GM18909 (cell line): Measurements from ENCODE around the gene LRRC53.

Experiments
- ATAC-seq: cut with Tn5 transposase; IDR thresholded peaks from one replicate; pipeline ENCODE4 v1.9.1; 2021; ENCODE audit warnings: mild to moderate bottlenecking; ENCODE audit not compliant: unreplicated experiment, poor library complexity

LRRC53 gene, protein sequence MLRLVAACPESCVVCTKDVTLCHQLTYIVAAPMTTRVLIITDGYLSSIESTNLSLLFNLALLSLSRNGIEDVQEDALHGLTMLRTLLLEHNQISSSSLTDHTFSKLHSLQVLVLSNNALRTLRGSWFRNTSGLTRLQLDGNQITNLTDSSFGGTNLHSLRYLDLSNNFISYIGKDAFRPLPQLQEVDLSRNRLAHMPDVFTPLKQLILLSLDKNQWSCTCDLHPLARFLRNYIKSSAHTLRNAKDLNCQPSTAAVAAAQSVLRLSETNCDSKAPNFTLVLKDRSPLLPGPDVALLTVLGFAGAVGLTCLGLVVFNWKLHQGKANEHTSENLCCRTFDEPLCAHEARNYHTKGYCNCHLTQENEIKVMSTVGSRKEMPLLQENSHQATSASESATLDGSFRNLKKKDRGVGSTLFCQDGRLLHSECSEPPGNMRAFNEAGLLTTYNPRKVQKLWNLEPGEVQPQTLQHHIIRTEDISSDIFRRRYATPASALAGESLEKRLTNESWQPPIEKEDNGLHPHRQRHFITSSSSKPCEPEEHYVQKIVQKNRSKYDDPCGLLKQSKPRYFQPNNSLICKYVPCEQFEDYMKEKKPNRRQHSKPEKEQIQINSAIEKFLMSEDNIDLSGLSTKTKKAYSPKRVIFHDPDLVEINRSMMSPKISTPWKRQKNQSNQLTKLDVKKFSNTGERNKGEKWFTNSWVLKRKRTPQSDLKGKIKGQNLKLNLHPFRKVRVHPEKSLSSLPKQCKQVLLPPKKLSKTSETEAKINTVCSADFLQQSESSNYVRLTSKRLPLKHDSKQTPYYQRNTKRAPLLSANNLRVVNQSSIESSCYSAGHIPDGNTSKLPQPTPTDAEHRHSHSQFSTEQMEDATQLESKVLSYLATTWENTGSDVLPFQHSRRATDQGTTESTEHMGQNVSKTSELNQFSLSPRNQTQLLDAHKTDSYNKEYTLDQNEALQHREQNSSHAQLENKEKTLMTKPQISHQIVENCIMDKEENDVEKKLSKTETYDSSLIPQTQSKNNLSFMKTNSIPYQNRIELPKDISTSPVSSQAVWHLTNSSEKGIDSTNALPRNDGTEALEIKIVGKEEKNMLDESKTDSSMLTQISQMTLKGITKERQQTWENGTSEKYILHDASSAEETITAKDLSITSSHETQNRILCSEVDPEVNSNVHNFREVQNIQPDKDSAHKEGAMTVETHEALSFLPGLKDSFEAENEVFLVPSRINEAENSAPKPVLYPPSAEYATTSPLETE

DNA sequence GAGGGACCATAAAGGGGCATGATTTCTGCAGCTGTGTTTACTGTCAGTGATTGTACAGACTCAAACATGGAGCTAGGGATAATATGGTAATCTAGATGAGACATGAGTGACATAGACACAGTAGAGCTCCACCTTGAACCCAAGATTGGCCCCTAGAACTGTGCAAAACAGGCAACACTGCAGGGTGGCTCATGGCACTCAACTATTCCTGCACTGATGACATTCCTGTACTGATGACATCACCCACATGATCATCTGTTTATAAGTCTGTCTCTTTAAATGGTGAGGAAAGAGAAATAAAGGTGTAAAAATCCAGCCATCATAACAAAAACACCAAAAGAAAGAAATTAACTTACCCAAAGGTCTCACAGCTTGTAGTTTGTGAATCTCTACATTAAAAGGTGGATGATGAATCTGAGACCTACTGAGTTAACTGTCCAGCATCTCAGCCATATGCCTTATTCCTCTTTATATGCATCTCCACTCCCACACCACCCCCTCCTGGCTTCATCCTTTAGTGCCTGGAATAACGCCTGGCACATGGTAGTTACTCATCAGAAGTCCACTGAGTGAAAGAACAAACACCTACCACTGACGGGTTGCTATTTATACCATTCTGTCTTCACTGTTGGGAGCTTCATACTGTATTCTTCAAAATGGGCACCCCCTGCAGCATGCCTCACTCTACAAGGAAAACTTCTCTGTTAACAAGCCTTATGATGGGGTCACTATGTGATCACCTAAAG is at the start of gene LRRC53:
Gene LRRC53 (minus strand): TSS at position 442 of the 746 bp plus-strand sequence. CDS start 29,262 bp downstream, outside the sequence.
- ATAC-seq = no peak

DNA sequence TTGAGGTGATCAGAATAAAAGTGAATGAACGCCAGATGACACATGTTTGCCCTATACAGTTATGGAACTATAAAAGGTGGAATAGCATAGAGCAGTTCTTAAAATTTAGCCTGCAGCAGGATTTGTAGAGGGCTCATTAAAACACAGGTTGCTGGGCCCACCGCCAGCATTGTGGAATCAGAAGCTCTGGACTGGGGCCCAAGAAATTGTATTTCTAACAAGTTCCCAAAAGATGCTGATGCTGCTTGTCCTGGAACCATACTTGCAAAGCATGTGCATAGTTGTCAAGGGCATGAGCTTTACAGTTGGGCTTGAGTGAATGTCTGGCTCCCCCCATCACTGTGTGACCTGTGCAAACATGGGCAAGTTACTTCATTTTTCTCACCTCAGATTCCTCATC is 37.5 kb upstream of the LRRC53 start:
- no peak for ATAC-seq

DNA sequence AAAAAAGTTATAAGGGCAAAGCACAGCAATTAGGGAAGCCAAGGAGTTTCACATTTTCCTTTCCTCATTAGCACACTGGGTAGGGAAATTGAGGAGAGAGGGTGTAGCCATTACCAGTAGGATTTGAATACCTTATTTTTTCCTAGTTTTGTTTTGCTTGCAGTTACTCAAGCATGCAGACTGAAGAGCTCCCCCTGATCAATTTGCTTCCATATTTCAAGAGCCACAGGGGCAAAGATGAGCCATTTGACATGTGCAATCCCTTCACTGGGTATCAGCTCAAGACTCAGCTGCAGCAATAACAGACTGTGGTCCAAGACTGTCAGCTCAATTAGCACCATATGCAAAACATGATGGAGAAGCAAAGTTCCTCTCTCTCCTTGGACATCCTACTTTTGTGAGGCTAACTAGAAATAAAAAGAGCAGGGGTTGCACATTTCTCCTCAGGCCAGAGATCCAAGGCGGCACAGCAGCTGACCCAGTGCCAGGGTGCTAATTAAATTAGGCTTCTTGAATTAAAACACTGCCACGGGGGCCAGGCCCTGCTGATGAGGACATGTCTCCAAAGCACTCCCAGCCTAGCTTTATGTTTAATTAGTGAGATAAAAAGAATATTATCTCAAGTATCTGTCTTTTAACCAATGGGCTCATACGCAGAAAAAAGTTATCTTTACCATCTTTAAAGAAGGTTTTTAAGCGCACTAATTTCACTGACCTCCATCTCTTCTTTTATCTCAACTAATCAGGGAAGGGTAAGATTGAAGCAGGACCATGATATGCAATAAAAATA is 36.7 kb upstream of the LRRC53 start:
- ATAC-seq = no peak

DNA sequence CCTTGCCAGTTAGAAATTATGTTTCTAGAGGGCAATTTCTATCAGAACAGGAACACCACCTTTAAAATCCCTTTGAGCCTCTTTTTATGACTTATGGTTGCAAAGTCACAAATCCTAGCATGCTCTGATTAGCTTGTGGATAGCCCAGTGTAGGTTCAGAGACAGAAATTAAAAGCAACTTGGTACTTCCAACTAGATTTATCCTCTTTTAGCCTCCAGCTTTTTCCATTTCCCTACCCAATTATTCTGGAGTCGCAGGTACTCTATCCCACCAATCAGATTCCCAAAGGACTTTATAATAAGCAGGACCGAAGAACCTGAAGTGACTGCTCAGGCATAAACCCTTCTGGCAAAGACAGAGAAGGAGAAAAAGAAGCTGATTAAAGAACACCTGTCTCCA is 33.4 kb upstream of the LRRC53 start:
- ATAC-seq = no peak

DNA sequence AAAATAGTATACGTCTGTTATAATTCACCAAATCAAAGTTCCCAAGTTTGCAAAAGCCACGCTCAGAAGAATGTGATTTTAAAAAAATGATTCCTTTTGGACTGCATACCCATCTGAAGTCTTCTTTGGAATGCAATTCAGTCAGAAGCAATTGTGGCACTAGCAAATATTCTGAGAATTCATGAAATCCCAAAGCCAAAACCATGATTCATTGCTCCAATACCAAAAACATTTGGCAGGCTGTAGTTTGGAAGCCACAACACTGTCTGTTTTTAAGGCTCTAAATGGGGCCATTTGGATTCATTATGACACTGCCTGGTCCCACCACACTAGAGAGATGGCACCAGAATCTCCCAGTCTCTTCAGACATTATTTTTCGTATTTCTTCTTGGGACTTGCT is 21.8 kb upstream of the LRRC53 start:
- no peak for ATAC-seq

DNA sequence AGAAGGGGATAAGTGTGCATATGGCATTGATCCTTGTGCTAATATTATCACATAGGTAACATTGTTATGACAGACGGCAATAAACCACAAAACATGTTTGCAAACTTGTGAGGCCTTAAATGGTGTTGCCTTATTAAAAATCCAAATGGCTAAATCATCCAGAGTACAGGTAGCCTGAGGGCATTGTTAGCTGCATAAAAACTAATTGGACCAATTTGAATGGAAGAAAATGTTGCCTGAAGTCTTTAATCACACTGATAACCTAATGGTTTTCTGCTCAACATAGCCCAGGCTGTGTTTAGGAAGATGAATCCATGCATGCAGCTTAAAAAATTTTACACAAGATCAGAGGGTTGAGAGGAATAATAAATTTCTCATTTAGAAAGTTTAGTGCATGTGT is 19.4 kb upstream of the LRRC53 start:
- ATAC-seq = no peak

DNA sequence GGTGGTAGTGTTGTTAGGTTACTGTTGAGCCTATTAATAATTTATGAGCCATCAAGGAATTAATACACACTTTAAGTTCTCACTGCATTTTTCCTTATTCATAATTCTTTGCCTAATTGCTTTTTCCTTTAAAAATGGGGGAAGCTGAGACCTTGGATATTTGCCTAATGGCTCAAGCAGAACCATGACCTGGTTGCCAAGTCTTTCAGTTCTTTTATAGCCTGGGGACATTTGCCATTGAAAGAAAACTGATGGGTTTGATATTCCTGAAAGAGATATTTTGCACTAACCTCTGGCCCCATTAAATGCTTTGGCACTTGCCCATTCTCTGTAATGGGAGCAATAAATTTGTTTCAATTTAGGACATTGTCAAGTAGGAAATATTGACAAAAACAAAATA is 18.5 kb upstream of the LRRC53 start:
- ATAC-seq = no peak

DNA sequence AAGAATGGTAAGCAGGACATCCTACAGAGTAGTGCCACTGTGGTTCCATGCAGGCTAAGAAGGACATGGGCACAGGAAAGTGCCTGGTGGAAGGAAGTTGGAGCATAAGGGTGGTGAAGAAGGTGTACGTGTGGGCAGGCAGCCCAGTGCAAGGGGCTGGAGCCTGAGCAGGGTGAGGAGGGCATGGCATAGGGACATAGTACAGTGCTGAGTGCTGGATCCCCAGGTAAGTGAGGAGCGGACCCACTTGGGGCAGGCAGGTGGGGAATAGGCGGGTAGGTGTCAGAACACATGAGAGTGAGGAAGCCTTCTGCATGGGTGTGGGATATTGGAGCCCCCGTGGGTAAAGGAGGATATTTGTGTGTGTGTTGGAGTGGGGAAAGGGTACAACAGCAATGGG is 15.7 kb upstream of the LRRC53 start:
- ATAC-seq = no peak

DNA sequence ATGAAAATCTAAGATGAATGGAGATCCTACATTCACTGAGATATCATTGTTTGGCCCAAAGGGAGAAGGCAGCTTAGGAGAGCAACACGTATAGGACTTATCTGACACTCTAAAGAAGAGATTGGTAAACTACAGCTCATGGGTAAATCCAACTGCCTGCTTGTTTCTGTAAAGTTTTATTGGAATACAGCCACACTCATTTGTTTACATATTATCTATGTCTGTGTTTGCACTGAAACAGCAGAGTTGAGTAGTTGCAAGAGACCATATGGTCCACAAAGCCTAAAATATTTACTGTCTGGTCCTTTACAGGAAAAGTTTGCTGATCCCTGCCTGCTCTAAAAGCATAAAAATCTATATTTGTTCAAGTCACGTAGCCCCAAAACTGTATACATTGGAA is 14.3 kb upstream of the LRRC53 start:
- ATAC-seq = no peak

DNA sequence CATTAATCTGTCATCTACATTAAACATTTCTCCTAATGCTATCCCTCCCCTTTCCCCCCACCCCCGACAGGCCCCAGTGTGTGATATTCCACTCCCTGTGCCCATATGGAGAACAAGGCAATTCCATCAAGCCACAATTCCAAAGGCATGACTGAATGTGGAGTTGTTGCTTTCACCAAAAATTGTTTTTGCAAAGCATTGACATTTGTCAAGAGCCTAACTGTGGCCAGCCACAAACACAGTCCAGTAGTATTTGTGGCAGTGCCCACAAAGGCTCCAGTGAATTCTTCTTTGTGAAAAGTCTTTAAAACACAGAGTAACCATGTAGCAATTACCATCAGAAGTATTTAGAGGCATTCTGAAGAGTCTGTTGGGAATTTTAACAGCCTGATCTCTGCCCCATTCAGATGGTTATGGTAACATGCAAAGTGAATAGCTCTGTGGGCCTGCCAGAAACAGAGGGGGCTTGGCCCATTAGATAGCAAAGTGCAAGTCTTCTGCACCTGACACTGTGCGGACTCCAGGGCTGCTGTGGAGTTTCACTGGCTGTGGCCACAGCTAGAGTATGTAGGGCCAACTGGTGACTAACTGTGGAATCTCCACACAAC is 11.6 kb upstream of the LRRC53 start:
- no peak for ATAC-seq

DNA sequence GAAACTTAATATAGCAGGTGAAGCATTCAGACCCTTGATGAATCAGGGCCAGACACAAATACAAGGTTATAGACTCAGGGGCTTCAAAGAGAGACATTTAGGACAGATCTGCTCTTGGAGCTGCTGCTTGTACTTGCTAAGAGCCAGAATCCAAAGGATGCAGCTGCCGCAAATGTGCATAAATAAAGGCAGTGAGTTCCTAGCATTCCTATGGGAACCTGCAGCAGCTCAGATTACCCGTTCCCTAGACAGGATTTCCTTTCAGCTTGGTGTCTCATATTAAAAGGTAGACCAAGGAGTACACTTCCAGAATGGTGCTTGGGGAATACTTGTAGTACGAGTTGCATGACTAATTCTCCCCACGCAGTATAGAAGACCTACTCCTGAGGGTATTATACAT is 9.7 kb upstream of the LRRC53 start:
- ATAC-seq = no peak

DNA sequence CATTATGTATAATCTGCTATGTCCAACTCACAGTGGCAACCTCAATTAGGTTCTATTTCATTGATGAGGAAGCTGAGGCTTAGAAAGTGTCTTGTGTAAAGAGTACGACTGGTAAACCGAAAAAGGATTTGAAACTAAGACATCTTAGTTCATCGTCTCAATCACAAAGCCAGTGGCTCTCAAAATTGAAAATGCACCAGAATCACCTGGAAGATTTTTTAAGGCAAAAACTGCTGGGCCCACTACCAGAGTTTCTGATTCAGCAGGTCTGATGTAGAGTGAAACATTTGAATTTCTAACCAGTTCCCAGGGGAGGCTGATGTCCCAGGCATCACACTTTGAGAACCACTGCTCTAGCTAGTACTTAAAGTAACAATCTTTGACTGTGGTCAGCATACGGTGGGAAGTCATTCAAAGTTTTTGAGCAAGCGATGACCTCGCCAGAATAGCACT is 5.2 kb upstream of the LRRC53 start:
- peak; percentile 87 for ATAC-seq

DNA sequence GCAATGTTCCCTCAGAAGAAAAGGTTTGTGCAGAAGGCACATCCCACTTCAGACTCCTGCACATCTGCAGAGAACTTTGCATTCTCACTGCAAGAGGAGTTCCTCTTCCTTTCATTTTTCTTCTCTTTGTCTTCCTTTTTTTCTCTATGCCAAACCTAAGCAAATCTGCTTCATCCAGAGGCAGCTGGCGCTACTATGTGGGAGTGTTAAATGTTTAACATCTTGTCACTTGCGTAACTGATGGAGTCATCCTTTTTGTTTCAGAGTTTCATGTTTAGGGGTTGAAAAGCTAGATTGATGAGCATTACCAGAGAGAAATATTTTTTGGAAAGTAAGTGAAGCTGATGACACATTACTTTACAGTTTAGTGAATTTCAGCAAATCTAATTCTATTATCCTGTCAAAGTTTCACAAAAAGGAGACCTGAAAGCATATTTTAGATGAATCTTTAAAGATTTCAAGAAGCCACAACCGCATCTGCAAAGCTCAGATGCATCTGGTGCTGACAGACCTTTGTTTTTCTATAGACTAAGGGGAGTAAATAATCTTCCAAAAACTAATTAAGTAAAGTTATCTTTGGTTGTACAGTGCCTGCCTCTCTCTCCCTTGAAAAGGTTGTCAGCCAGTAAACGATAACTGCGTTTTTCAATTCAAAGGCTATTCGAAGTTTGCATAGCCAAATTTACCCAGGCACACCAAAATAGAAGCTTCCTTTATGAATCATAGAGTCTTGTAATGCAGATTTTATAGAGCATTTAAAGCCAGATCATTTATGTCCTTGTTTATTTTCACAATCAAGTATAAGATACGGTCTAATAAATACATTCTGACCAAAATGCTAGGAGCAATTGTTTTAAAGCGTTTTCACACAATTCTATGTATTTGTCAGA is 1.2 kb upstream of the LRRC53 start:
- ATAC-seq = no peak

DNA sequence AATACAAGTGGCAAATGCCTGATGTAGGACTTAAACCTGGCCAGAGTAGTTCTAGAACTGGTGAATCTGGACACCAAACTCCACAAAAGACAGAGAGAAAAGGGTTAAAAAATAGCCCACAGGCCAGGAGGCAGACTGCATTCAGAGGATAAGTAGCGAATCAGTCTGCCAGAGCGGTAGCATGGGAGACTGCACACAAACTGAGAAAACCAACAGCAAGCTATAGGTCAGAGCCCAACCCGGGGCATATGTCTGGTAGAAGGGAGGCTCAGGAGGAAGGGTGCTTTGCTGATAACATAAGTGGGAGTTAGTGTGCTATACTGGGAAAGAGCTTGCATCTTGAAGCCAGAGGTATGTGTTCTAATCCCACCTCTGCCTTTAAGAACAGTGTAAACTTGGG is 4.0 kb downstream of the LRRC53 start:
- no peak for ATAC-seq

DNA sequence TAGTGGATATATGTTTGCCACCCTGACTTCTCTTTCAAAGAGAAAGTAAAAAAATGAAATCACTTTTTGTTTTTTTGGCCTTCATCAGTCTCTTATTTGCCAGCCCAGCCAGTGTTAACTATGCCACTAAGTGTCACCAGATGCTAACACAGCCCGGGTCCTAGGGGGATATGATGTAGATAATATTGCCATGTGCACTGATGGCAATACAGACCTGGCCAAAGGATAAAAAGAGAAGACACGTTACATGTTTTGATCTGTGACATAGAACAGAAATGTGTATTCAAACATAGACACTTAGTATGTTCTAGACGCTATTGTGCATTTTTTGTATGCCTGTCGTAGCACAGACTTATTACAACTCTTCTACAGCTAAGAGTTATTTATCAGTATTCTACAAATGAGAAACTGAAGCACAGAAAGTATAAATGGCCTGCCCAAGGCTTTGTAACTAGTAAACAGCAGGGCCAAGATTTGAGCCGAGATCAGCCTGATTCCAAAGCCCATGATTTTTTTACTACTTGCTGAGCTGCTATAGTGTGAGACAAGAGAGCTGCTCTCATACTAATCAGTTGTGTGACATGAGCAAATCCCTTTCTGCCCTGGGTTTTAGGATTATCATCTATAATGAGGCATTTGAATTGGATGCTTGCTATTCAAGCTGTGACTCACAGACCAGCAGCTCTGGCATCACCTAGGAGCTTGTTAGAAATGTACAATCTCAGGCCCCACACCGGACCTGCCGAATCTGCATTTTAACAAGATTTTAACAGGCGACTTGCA is 6.3 kb downstream of the LRRC53 start:
- ATAC-seq = no peak

DNA sequence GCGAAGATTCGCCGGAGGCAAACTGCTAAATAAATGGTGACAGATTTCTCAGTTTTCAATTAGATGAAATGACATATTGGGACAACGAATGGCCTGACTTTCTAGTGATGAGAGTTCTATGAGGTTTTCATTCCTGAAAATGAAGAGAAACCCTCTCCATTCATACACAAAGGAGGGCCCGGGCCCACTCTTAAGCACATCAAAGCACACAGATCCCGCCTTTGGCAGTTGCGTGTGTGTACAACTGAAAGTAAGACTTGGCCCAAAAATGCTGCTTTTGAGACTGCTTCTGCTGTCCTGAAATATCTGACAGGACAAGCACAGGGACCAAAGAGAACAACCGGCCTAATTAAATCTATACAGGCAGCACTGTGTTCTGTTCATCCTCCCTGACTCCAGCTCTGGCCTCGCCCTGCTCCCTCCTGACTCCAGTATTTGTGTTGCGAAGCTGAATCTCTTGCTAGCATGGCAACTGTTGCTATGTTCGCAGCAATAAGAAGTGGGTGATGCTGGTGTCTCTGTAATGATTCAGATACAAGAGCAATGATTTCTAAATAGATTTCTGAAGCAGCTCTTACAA is 7.4 kb downstream of the LRRC53 start:
- no peak for ATAC-seq
